ENCODE data around the gene SUV39H2.
A peak's percentile ranks its signal among the peaks of the same experiment; 100 is the strongest.

SUV39H2 gene

GRCh38 chr10:14878266-14879123 lies at the start of gene SUV39H2:
Gene SUV39H2, plus strand, starts transcription at chr10:14878866. Its CDS starts 23 bp downstream, at chr10:14878889.
- TF ChIP-seq CTCF (IDR thresholded peaks at IDR 0.05; ENCODE audit: control insufficient read depth, insufficient read depth, low read depth, low read length, missing control alignments): no peak
- peak; percentile 72 for DNase-seq (ENCODE audit: low read depth)
- peak within 1 kb of the TSS; percentile 98 for H3K4me3 ChIP-seq (ENCODE audit: control insufficient read depth, low read depth, low read length)

DNA sequence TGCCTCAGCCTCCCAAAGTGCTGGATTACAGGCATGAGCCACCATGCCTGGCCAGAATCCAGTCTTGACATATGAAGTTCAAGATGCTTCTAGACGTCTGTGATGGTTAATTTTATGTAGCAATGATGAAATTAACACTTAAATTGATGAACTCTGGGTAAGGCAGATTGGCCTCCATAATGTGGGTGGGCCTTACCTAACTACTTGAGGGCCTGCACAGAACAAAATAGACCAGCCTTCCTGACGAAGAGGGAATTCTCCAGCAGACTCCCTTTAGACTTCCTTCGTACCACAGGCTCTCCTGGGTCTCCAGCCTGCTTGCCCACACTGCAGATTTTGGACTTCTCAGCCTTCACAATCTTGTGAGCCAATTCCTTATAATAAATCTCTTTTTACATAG lies 45.6 kb upstream of the SUV39H2 start:
- H3K4me3 ChIP-seq (ENCODE audit: control insufficient read depth, low read depth, low read length): no peak overlapping the region
- no peak for TF ChIP-seq CTCF (IDR thresholded peaks at IDR 0.05; ENCODE audit: control insufficient read depth, insufficient read depth, low read depth, low read length, missing control alignments)
- DNase-seq (ENCODE audit: low read depth): no peak

DNA sequence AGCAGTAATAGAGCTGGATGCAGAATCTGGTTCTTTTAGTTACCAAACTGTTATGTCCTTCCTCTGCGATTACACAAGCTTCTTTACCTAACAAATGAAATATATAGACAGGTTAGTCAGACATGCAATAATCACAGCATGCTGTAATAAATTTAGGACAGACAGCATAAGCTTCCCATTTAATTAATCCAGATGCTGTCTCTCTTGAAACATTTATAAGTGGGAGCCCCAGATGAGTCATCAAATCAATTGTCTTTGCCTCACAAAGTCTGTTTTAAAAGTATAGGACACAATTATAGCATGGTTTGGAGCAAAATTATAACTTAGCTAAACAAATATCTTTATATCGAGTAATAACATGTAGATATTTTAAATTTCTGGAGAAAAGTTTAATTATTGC lies 42.5 kb upstream of the SUV39H2 start:
- no peak overlapping the region for H3K4me3 ChIP-seq (ENCODE audit: control insufficient read depth, low read depth, low read length)
- no peak for TF ChIP-seq CTCF (IDR thresholded peaks at IDR 0.05; ENCODE audit: control insufficient read depth, insufficient read depth, low read depth, low read length, missing control alignments)
- DNase-seq (ENCODE audit: low read depth): no peak

DNA sequence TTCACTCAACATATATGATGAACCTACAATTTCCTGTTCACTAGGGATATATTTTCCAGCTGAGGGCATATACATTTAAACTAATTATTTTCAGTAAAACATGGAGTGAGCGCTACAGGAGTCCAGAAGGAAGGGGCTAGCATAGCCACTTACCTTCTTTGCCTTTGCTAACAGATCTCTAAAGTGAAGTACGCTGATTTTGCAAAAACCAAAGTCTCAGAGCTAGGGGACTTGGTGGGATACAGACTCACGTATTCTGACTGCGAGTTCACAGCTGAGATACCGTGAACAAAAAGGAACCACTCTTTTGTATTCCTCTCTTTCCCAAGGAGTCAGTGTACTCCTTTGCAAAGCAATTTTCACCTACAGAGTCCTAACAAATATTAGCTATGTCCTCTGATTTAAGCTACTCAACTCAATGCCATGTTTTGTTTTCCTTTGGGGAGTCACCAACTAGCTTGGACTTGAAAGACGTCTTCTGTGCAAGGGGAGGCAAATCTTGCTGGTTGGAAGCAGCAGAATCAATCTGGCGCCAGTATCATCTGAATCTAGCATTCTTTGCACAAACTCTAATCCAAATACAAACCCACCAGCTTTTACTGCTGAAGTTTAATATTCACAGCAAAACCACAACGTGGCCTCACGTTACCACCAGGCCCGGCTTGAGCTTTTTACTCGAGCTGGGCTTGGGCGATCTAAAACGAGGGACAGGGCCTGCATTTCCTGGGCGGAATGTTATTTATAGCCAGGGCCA lies 41.5 kb upstream of the SUV39H2 start:
- H3K4me3 ChIP-seq (ENCODE audit: control insufficient read depth, low read depth, low read length): peak overlapping the region; percentile 92
- TF ChIP-seq CTCF (IDR thresholded peaks at IDR 0.05; ENCODE audit: control insufficient read depth, insufficient read depth, low read depth, low read length, missing control alignments): no peak
- peak; percentile 11 for DNase-seq (ENCODE audit: low read depth)

DNA sequence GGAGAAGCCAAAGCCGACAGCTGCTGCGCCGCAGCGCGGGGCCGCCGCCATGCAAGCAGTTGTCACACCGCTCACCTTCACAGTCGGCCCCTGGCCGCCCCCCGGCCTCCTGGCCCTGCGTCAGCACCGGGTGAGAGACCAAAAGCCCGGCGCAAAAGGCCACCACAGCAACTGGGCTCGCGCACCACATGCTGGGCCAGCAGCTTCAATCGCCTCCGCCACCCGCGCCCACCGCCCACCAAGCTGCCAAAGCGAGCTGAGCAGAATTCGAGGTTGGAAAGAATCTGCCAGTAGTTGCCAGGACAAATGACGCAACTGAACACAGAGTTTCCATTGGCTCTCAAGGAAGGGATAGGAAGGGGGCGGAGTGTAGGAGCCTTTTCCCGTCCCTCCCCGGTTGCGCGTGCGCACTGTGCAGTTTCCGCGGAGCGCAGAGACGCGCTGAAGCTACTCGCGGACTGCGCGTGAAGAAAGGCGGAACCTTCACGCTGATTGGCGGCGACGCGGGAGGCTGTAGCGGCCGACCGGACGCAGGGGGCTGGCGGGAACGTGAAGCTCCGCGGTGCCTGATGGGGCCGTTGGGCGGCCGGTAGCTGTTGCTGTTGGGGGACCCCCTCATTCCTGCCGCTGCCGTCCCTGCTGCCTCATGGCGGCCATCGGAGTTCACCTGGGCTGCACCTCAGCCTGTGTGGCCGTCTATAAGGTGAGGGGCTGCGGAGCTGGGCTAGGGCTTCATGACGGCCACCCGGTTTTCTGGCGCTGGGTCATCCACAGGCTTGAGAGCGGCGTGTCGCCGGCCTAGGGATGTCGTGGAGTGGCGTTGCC lies 40.7 kb upstream of the SUV39H2 start, which contains the start of the genes CDNF, HSPA14 and MSANTD7:
CDNF (minus strand) TSS at position 281 of the 825 bp plus-strand sequence; CDS start at position 190, 91 bp downstream.
HSPA14 (plus strand) TSS at position 550 of the 825 bp plus-strand sequence; CDS start at position 647, 97 bp downstream.
MSANTD7 (plus strand) TSS at position 550 of the 825 bp plus-strand sequence. CDS start 3,979 bp downstream, outside the sequence.
- peak; percentile 96 for DNase-seq (ENCODE audit: low read depth)
- H3K4me3 ChIP-seq (ENCODE audit: control insufficient read depth, low read depth, low read length): peak within 1 kb of the TSS; percentile 92
- TF ChIP-seq CTCF (IDR thresholded peaks at IDR 0.05; ENCODE audit: control insufficient read depth, insufficient read depth, low read depth, low read length, missing control alignments): no peak

Measured in AG09309 (cell line).